Thoracic aorta (tissue), 2 donors: ENCODE results near the gene UFSP1. TPM values are rescaled to one million over a fixed set of nuclear protein-coding genes. Genes with fewer than 3 reads are reported as not detected.
"Not testable (repeated sequence)": the region's sequence is repeated elsewhere in the genome, so short reads cannot be mapped to it uniquely, and the experiment has no call there.

Experiments used
- ATAC-seq: fragments of 150-250 bp; one replicate; pipeline ENCODE4 v1.8.0; 2017; ENCODE audit warnings: low read depth; ENCODE audit not compliant: insufficient number of reproducible peaks, low FRiP score
- DNase-seq: peaks from one replicate; pipeline ENCODE4 v3.0.0-alpha.2; 2020; ENCODE audit warnings: low spot score
- H3K27ac ChIP-seq, 2 donors: fragments of 200-600 bp; sonication (generic); 1 replicate in 1 of 2; 2 replicates in 1 of 2; pipeline ENCODE4 v1.5.1; 2016; ENCODE audit warnings: mild to moderate bottlenecking in 2 of 2, moderate library complexity in 2 of 2
- H3K27me3 ChIP-seq: fragments of 200-600 bp; sonication (generic); replicated peaks from 2 replicates; pipeline ENCODE4 v1.6.0; 2016; ENCODE audit warnings: mild to moderate bottlenecking; ENCODE audit not compliant: insufficient read depth
- H3K36me3 ChIP-seq: fragments of 200-600 bp; sonication (generic); one replicate; pipeline ENCODE4 v1.5.1; 2016
- H3K4me1 ChIP-seq, 2 donors: fragments of 200-600 bp; sonication (generic); 1 replicate in 1 of 2; 2 replicates in 1 of 2; pipeline versions ENCODE4 v1.5.1 to v1.6.0; 2016; ENCODE audit warnings: low read depth in 2 of 2, mild to moderate bottlenecking in 1 of 2; ENCODE audit not compliant: control insufficient read depth in 1 of 2
- H3K4me3 ChIP-seq: fragments of 200-600 bp; sonication (generic); 2 replicates; pipeline ENCODE4 v1.5.1; 2016; ENCODE audit warnings: mild to moderate bottlenecking
- H3K9me3 ChIP-seq: fragments of 200-600 bp; sonication (generic); 2 replicates; pipeline ENCODE4 v1.5.1; 2016
- CTCF ChIP-seq: fragments of 200-600 bp; sonication (generic); IDR thresholded peaks from one replicate; pipeline ENCODE4 v1.5.1; 2019; ENCODE audit warnings: antibody characterized with exemption
- total RNA-seq, 2 donors: library from RNA; depleted of rRNA; stranded (reverse); fragments of >200 nt; gene quantifications; one replicate each; pipeline versions ENCODE4 v1.1.0 to v1.2.3, GENCODE V29; 2016

Gene UFSP1
- total RNA-seq, 2 donors from 2014 or later, result 2.7 to 4.1 TPM

- ATAC-seq (no peak), DNase-seq (no peak)
- peaks cover 17% of the 10 kb centered on the region for H3K36me3 ChIP-seq
Measured at GRCh38 chr7:100861616-100861985, 27.9 kb downstream of the UFSP1 start.

GRCh38 chr7:100860702-100861615, 28.6 kb downstream of the UFSP1 start:
- no peak overlapping the region for H3K4me3 ChIP-seq
- peaks cover 18% of the 10 kb centered on the region for H3K36me3 ChIP-seq
- TF ChIP-seq CTCF, result no peak
- H3K27ac ChIP-seq, result no peak overlapping the region
- H3K4me1 ChIP-seq, result peaks cover 0 to 6% of the 10 kb centered on the region in 2 donors
- no peaks in the 10 kb centered on the region for H3K27me3 ChIP-seq
- no peaks in the 10 kb centered on the region for H3K9me3 ChIP-seq
- DNase-seq, result no peak
- no peak for ATAC-seq

More at GRCh38 chr7:100861616-100861985, 27.9 kb downstream of the UFSP1 start:
- H3K27me3 ChIP-seq, result no peaks in the 10 kb centered on the region
- no peak overlapping the region for H3K4me3 ChIP-seq
- no peaks in the 10 kb centered on the region for H3K9me3 ChIP-seq
- no peak overlapping the region for H3K27ac ChIP-seq
- no peak for TF ChIP-seq CTCF
- H3K4me1 ChIP-seq, result peaks cover 0 to 12% of the 10 kb centered on the region in 2 donors

GRCh38 chr7:100859856-100860255, 29.7 kb downstream of the UFSP1 start:
- Histone ChIP-seq H3K9me3 (no peaks in the 10 kb centered on the region), H3K4me3 (no peak overlapping the region), H3K36me3 (peaks cover 22% of the 10 kb centered on the region), H3K27ac (no peak overlapping the region), H3K4me1 (no peaks in the 10 kb centered on the region), H3K27me3 (no peaks in the 10 kb centered on the region)
- no peak for TF ChIP-seq CTCF
- DNase-seq (no peak), ATAC-seq (no peak)

GRCh38 chr7:100856871-100857282, 32.6 kb downstream of the UFSP1 start:
- Histone ChIP-seq H3K4me1 (peaks cover 0 to 5% of the 10 kb centered on the region in 2 donors), H3K9me3 (no peaks in the 10 kb centered on the region), H3K27ac (no peak overlapping the region), H3K4me3 (no peak overlapping the region), H3K36me3 (peaks cover 22% of the 10 kb centered on the region), H3K27me3 (no peaks in the 10 kb centered on the region)
- DNase-seq (no peak), ATAC-seq (no peak)
- no peak for TF ChIP-seq CTCF

GRCh38 chr7:100855515-100855914, 34.0 kb downstream of the UFSP1 start:
- ATAC-seq (no peak), DNase-seq (no peak)
- H3K27ac ChIP-seq, result no peak overlapping the region
- H3K9me3 ChIP-seq, result no peaks in the 10 kb centered on the region
- H3K27me3 ChIP-seq, result no peaks in the 10 kb centered on the region
- no peak for TF ChIP-seq CTCF
- peaks cover 0 to 8% of the 10 kb centered on the region in 2 donors for H3K4me1 ChIP-seq
- peaks cover 14% of the 10 kb centered on the region for H3K36me3 ChIP-seq
- no peak overlapping the region for H3K4me3 ChIP-seq

GRCh38 chr7:100854899-100855298, 34.6 kb downstream of the UFSP1 start:
- H3K27ac ChIP-seq, H3K9me3 ChIP-seq: not testable (repeated sequence)

More at GRCh38 chr7:100854899-100855298, 34.6 kb downstream of the UFSP1 start:
- not testable (repeated sequence) for ATAC-seq, H3K36me3 ChIP-seq, H3K4me3 ChIP-seq, H3K27me3 ChIP-seq, DNase-seq, H3K4me1 ChIP-seq
